ENCODE measurements around the gene CHPF2. TPM values are rescaled to one million over a fixed set of nuclear protein-coding genes. Genes with fewer than 3 reads are reported as not detected.

CHPF2 gene
- total RNA-seq, 1 experiment from 2014 or later, result 48.1 TPM

DNA sequence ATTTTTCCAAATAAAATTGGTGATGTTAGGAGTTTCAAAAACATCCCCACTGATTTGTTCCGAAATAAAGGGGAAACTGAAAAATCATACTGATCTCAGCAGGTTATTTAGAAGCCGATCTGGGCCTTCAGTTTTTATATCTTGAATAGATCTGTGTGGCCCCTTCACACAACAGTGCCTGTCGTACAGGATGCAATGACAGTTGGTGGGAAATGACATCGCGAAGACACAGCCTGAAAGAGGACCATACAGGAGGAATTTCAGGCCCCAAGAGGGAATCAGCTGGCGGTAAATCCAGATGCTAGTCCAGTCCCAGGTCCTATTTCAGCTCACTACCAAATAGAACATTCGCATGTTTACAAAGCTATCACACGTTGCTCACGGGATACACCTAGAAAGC lies 25.0 kb upstream of the CHPF2 start:
- no peaks in the 10 kb centered on the region for H3K9me3 Mint-ChIP-seq (ENCODE audit: low read depth, unreplicated experiment)
- intact Hi-C loops (cut with micrococcal nuclease; ENCODE audit: unreplicated experiment), result no loop called here
- CTCF ChIA-PET, result no interaction called here
- no peak overlapping the region for H3K4me3 Mint-ChIP-seq (ENCODE audit: low read depth, unreplicated experiment)
- no peaks in the 10 kb centered on the region for H3K27me3 Mint-ChIP-seq (ENCODE audit: unreplicated experiment)
- no peak overlapping the region for H3K27ac Mint-ChIP-seq (ENCODE audit: unreplicated experiment)
- no peak for DNase-seq
- H3K36me3 Mint-ChIP-seq (ENCODE audit: insufficient read depth, unreplicated experiment), result no peaks in the 10 kb centered on the region
- TF ChIP-seq, protein P1, sequence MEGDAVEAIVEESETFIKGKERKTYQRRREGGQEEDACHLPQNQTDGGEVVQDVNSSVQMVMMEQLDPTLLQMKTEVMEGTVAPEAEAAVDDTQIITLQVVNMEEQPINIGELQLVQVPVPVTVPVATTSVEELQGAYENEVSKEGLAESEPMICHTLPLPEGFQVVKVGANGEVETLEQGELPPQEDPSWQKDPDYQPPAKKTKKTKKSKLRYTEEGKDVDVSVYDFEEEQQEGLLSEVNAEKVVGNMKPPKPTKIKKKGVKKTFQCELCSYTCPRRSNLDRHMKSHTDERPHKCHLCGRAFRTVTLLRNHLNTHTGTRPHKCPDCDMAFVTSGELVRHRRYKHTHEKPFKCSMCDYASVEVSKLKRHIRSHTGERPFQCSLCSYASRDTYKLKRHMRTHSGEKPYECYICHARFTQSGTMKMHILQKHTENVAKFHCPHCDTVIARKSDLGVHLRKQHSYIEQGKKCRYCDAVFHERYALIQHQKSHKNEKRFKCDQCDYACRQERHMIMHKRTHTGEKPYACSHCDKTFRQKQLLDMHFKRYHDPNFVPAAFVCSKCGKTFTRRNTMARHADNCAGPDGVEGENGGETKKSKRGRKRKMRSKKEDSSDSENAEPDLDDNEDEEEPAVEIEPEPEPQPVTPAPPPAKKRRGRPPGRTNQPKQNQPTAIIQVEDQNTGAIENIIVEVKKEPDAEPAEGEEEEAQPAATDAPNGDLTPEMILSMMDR (IDR thresholded peaks at IDR 0.05; ENCODE audit: unreplicated experiment), result no peak
- H3K4me1 Mint-ChIP-seq (ENCODE audit: low read depth, unreplicated experiment), result no peaks in the 10 kb centered on the region
- BruUV-seq (replicated peaks), result no TSS peak

DNA sequence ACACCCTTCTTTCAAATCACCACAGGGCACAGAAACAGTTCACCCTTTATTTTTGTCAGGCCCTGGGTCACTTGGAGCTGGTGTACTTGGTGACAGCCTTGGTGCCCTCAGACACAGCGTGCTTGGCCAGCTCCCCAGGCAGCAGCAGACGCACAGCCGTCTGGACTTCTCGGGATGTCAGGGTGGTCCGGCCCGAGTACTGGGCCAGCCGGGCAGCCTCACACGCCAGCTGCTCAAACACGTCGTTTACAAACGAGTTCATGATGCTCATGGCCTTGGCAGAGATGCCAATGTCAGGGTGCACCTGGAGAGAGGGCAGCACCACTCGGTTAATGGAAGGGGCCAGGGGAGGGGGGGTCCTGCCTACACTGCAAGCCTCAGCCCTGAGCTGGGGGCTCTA lies 24.5 kb upstream of the CHPF2 start:
- BruUV-seq (replicated peaks), result no TSS peak
- intact Hi-C loops (cut with micrococcal nuclease; ENCODE audit: unreplicated experiment), result no loop called here
- Mint-ChIP-seq H3K27ac (ENCODE audit: unreplicated experiment) (no peak overlapping the region), H3K36me3 (ENCODE audit: insufficient read depth, unreplicated experiment) (no peaks in the 10 kb centered on the region), H3K9me3 (ENCODE audit: low read depth, unreplicated experiment) (no peaks in the 10 kb centered on the region), H3K4me1 (ENCODE audit: low read depth, unreplicated experiment) (no peaks in the 10 kb centered on the region), H3K4me3 (ENCODE audit: low read depth, unreplicated experiment) (no peak overlapping the region), H3K27me3 (ENCODE audit: unreplicated experiment) (no peaks in the 10 kb centered on the region)
- TF ChIP-seq, protein P1 (IDR thresholded peaks at IDR 0.05; ENCODE audit: unreplicated experiment), result no peak
- no peak for DNase-seq
- CTCF ChIA-PET, result no interaction called here

DNA sequence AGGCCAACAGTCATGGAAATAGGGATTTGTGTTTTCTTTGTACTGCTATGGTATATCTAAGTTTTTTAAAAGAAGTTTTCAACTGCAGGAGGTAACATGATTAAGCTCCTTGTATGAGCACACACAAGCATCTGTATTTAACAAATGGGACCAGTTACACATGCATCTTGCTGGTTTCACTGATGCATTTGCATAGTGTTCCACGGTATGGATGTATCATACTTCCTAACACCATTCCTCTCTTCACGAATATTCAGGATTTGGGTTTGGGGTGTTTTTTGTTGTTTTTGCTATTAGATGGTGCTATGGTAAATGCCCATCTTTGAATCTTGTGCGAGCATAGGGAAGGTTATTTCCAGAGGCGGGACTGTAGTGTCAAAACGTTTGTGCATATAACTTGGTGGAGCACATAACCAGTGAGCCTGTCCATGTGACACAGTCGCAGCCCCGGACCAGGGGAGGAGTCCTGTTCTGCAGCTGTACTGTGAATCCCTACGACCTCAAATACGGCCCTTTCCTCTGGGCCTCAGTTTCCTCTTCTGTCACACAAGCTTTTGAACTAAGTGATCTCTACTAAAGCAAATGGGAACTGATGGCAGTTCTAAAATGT lies 23.9 kb upstream of the CHPF2 start:
- intact Hi-C loops (cut with micrococcal nuclease; ENCODE audit: unreplicated experiment), result no loop called here
- Mint-ChIP-seq H3K27ac (ENCODE audit: unreplicated experiment) (no peak overlapping the region), H3K4me1 (ENCODE audit: low read depth, unreplicated experiment) (no peaks in the 10 kb centered on the region), H3K4me3 (ENCODE audit: low read depth, unreplicated experiment) (no peak overlapping the region), H3K9me3 (ENCODE audit: low read depth, unreplicated experiment) (no peaks in the 10 kb centered on the region), H3K27me3 (ENCODE audit: unreplicated experiment) (no peaks in the 10 kb centered on the region), H3K36me3 (ENCODE audit: insufficient read depth, unreplicated experiment) (no peaks in the 10 kb centered on the region)
- BruUV-seq (replicated peaks), result no TSS peak
- CTCF ChIA-PET, result no interaction called here
- no peak for DNase-seq
- TF ChIP-seq, protein P1 (IDR thresholded peaks at IDR 0.05; ENCODE audit: unreplicated experiment), result no peak

DNA sequence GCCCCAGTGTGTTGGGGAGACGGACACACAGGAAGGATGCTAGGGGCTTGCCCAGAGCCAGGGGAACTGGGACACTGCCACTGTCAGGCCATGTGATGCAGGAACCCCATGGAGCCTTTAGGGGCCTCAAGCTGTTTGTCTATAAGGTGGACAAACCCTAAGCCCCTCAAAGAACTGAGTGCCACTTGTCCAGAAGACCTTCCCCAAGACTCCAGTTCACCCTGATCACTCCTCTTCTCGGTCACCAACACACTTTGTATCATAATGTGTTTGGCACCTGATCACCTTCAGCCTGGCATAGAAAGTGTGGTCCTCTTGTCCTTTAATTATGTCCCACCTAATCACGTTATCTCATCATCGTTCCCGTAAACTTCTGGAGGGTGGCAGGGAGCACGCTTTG lies 22.7 kb upstream of the CHPF2 start:
- intact Hi-C loops (cut with micrococcal nuclease; ENCODE audit: unreplicated experiment), result no loop called here
- TF ChIP-seq, protein P1 (IDR thresholded peaks at IDR 0.05; ENCODE audit: unreplicated experiment), result no peak
- CTCF ChIA-PET, result interaction anchor here (0.5 kb wide), 1 partner anchor 10 kb away, joined by 3 read pairs; no protein-coding TSS in a partner anchor
- no TSS peak for BruUV-seq (replicated peaks)
- DNase-seq, result no peak
- Mint-ChIP-seq H3K9me3 (ENCODE audit: low read depth, unreplicated experiment) (no peaks in the 10 kb centered on the region), H3K4me3 (ENCODE audit: low read depth, unreplicated experiment) (no peak overlapping the region), H3K36me3 (ENCODE audit: insufficient read depth, unreplicated experiment) (peaks cover 6% of the 10 kb centered on the region), H3K4me1 (ENCODE audit: low read depth, unreplicated experiment) (no peaks in the 10 kb centered on the region), H3K27me3 (ENCODE audit: unreplicated experiment) (no peaks in the 10 kb centered on the region), H3K27ac (ENCODE audit: unreplicated experiment) (no peak overlapping the region)
